Osteocyte (in vitro differentiated cells): ENCODE data around the gene NINL. TPM values are rescaled to one million over a fixed set of nuclear protein-coding genes. Genes with fewer than 3 reads are reported as not detected.

Experiments
- DNase-seq: peaks from one replicate; pipeline ENCODE4 v3.0.0; 2021; ENCODE audit warnings: mixed read lengths; ENCODE audit not compliant: unreplicated experiment; ENCODE audit errors: extremely low spot score
- H3K27ac Mint-ChIP-seq: one replicate; pipeline ENCODE4 v1.8.0; 2021; ENCODE audit warnings: mild to moderate bottlenecking, mixed read lengths; ENCODE audit not compliant: unreplicated experiment
- H3K27me3 Mint-ChIP-seq: one replicate; pipeline ENCODE4 v1.8.0; 2021; ENCODE audit warnings: mixed read lengths; ENCODE audit not compliant: unreplicated experiment
- H3K36me3 Mint-ChIP-seq: one replicate; pipeline ENCODE4 v1.8.0; 2021; ENCODE audit warnings: mixed read lengths; ENCODE audit not compliant: unreplicated experiment
- H3K4me1 Mint-ChIP-seq: one replicate; pipeline ENCODE4 v1.8.0; 2021; ENCODE audit warnings: mixed read lengths; ENCODE audit not compliant: unreplicated experiment
- H3K4me3 Mint-ChIP-seq: one replicate; pipeline ENCODE4 v1.8.0; 2021; ENCODE audit warnings: mild to moderate bottlenecking, moderate library complexity, mixed read lengths; ENCODE audit not compliant: unreplicated experiment
- H3K9me3 Mint-ChIP-seq: one replicate; pipeline ENCODE4 v1.8.0; 2021; ENCODE audit warnings: mixed read lengths; ENCODE audit not compliant: unreplicated experiment
- total RNA-seq: library from RNA; stranded (reverse); gene quantifications from 2 replicates; pipeline ENCODE4 v1.2.1, GENCODE V29; 2021
- TF ChIP-seq, protein P1 (sequence below): fragments of 200-600 bp; sonication (generic); IDR thresholded peaks from 2 replicates; pipeline ENCODE4 v1.5.0; 2021; ENCODE audit warnings: antibody characterized with exemption, mild to moderate bottlenecking, moderate library complexity

NINL gene
- total RNA-seq, 1 donor from 2014 or later = 20.8 TPM

DNA sequence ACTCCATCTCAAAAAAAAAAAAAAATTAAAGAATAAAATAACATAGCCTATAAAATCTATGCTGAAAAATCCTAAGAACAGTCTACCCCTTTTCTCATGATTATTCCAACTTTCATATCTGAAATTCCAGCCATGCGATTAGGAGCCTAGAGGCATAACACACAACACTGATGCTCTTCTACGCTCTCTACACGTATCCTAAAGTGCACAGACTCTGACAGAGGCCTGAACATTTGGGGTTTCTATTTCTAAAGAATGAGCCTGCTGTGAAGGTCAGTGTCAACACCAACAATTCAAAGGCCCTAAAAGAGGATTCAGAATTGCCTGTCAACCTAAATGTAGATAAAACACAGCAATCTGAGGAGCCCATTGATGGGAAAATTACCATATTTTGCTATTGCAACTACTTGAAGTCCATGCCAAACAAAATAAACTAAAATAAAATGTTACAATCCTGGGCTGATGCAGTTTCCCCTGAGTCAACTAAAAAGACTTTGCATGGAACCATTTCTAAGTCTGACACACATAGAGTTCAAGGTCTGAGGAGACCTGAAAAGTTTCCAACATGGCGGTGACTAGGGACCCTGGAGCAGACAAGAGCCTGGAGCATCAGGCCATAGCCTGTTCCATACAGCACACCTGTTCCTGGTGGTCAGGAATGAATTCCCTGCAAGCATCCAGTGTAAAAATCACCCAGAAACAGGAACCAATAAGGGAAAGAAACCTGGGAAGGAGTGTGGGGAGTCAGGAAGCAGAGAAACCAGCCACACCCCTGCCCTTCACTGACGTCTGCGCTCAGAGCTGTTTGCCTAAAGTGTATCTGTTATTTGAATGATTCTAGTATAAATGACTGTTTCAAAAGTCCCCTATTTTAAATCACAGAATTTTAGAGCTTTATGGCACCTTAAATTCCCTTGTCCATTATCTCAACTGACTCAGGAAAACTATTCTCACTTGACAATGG, 11.8 kb downstream of the NINL start:
- Mint-ChIP-seq H3K4me1 (peaks cover 48% of the 10 kb centered on the region), H3K27ac (peak overlapping the region; percentile 77)

DNA sequence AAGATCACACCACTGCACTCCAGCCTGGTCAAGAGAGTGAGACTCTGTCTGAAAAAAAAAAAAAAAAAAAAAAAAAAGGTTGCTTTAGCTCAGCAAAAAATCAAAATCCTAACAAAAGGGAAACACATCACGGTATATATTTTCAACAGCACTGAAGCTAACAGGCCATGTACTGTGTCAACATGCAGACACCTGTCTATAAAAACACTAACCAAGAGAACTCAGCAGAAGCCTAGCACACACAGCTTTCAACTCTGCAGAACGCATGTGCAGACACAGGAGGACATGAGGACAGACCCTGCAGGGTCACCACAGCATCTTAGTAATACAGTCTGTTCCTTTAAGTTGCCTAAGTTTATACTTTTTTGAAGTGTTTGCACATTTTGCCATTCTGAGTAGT, 13.5 kb downstream of the NINL start:
- peaks cover 23% of the 10 kb centered on the region for H3K36me3 Mint-ChIP-seq
- H3K4me1 Mint-ChIP-seq = peaks cover 43% of the 10 kb centered on the region
- TF ChIP-seq, protein P1, sequence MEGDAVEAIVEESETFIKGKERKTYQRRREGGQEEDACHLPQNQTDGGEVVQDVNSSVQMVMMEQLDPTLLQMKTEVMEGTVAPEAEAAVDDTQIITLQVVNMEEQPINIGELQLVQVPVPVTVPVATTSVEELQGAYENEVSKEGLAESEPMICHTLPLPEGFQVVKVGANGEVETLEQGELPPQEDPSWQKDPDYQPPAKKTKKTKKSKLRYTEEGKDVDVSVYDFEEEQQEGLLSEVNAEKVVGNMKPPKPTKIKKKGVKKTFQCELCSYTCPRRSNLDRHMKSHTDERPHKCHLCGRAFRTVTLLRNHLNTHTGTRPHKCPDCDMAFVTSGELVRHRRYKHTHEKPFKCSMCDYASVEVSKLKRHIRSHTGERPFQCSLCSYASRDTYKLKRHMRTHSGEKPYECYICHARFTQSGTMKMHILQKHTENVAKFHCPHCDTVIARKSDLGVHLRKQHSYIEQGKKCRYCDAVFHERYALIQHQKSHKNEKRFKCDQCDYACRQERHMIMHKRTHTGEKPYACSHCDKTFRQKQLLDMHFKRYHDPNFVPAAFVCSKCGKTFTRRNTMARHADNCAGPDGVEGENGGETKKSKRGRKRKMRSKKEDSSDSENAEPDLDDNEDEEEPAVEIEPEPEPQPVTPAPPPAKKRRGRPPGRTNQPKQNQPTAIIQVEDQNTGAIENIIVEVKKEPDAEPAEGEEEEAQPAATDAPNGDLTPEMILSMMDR = no peak
- no peaks in the 10 kb centered on the region for H3K9me3 Mint-ChIP-seq
- H3K27me3 Mint-ChIP-seq = no peaks in the 10 kb centered on the region
- no peak overlapping the region for H3K4me3 Mint-ChIP-seq
- H3K27ac Mint-ChIP-seq = no peak overlapping the region
- DNase-seq = no peak

More for the DNA sequence above, 11.8 kb downstream of the NINL start:
- DNase-seq = no peak
- no peaks in the 10 kb centered on the region for H3K9me3 Mint-ChIP-seq
- peaks cover 14% of the 10 kb centered on the region for H3K36me3 Mint-ChIP-seq
- H3K4me3 Mint-ChIP-seq = no peak overlapping the region
- TF ChIP-seq, protein P1 = no peak
- no peaks in the 10 kb centered on the region for H3K27me3 Mint-ChIP-seq

DNA sequence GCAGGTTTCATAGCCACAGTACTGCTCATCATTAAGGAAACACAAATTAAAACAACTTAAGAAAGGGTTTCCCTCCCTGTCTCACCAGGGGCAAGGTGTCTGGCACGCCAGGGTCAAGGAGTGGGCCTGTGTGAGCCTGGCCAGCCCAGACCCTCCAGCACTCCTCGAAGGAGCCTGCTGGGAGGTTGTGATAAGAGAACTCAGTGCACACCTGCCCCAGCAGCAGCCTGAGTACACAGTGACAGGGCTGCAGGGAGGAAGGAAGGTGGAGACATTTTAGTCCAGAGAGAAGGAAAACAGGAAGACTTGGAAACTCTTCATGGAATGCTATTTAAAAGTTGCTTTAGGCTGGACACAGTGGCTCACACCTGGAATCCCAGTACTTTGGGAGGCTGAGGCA, 14.1 kb downstream of the NINL start:
- H3K27me3 Mint-ChIP-seq = no peaks in the 10 kb centered on the region
- TF ChIP-seq, protein P1 = no peak
- no peak overlapping the region for H3K27ac Mint-ChIP-seq
- no peak overlapping the region for H3K4me3 Mint-ChIP-seq
- no peaks in the 10 kb centered on the region for H3K9me3 Mint-ChIP-seq
- DNase-seq = no peak
- H3K4me1 Mint-ChIP-seq = peaks cover 43% of the 10 kb centered on the region
- H3K36me3 Mint-ChIP-seq = peaks cover 23% of the 10 kb centered on the region

DNA sequence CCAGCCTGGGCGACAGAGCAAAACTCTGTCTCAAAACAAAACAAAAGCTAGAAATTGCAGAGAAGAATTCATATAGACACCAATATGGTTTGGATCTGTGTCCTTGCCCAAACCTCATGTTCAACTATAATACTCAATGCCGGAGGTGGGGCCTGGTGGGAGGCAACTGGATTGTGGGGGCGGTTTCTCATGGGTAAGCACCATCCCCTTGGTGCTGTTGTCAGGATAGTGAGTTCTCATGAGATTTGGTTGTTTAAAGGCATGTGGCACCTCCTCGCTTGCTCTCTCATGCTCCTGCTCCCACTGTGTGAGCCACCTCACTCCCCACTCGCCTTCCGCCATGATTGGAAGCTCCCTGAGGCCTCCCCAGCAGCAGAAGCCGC, 15.2 kb downstream of the NINL start:
- H3K4me3 Mint-ChIP-seq = no peak overlapping the region
- peaks cover 40% of the 10 kb centered on the region for H3K4me1 Mint-ChIP-seq
- no peak for DNase-seq
- no peaks in the 10 kb centered on the region for H3K27me3 Mint-ChIP-seq
- H3K9me3 Mint-ChIP-seq = no peaks in the 10 kb centered on the region
- TF ChIP-seq, protein P1 = no peak
- H3K36me3 Mint-ChIP-seq = peaks cover 22% of the 10 kb centered on the region
- no peak overlapping the region for H3K27ac Mint-ChIP-seq

DNA sequence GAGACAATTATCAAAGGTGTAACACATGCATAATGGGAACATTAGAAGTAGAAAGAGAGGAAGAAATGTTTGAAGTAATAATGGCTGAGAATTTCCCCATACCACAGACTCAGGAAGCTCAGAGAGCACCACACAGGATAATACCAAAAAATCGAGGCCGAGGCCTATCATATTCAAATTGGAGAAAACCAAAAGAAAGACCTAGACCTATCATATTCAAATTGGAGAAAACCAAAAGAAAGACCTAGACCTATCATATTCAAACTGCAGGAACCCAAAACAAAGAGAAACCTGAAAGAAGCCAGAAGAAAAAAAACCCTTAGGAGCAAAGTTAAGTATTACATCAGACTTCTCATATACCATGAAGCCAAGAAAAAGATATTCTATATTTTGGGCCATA, 18.0 kb downstream of the NINL start:
- DNase-seq = no peak
- Mint-ChIP-seq H3K9me3 (peaks cover 11% of the 10 kb centered on the region), H3K36me3 (peaks cover 24% of the 10 kb centered on the region), H3K27ac (no peak overlapping the region), H3K4me1 (peaks cover 22% of the 10 kb centered on the region), H3K4me3 (no peak overlapping the region), H3K27me3 (no peaks in the 10 kb centered on the region)
- TF ChIP-seq, protein P1 = no peak
